ENCODE measurements around the gene MPPED2. TPM values are rescaled to one million over a fixed set of nuclear protein-coding genes. Genes with fewer than 3 reads are reported as not detected.
A peak's percentile ranks its signal among the peaks of the same experiment; 100 is the strongest.

The MPPED2 gene
- total RNA-seq, 5 donors from 2014 or later (not counting 1 experiment from before 2014, with no cell fraction given) = 0.58 to 8.1 (median 0.99) TPM

DNA sequence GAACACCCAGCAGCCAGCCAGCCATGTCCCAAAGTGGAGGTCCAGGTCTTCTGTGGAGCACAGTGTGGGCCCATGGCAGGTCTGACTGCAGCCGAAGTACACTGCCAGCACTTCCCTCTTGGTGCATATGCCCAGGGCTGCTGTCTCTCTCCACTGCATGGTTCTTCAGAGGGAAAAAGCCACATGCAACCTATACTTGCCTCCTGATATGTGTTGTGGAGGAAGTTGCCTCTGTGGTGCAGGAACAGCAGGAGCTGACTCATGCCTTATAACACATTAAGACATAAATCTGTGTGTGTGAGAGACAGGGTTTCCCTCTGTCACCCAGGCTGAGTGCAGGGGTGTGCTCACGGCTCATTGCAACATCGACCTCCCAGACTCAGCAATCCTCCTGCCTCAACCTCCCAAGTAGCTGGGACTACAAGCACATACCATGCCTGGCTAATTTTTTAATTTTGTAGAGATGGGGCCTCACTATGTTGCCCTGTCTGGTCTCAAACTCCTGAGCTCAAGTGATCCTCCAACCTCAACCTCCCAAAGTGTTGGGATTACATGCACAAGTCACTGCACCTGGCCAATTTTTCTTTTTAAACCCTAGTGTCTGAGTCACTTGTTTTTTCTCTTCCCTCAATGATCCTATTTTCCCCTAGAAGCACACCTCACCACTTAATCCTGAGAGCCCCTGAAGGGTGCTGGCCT, 98.8 kb downstream of the MPPED2 start:
- H3K36me3 Mint-ChIP-seq = no peaks in the 10 kb centered on the region
- DNase-seq (peak in 2 of 35 experiments; percentile 0 to 1), ATAC-seq (replicated peaks in 1 of 4) (no peak)
- Histone ChIP-seq H3K36me3 (ENCODE audit: control insufficient read depth in 2 of 2, extremely low read depth in 1 of 2, insufficient read depth in 1 of 2, low read length in 1 of 2) (no peaks in the 10 kb centered on the region), H3K4me3 (ENCODE audit: control insufficient read depth in 1 of 2, extremely low read depth in 1 of 2, low read length in 1 of 2) (no peak overlapping the region), H3K27ac (ENCODE audit: low read length) (no peak overlapping the region), H3K4me1 (ENCODE audit: control insufficient read depth in 1 of 2, extremely low read depth in 1 of 2, insufficient read depth in 2 of 2, low read length in 2 of 2) (no peaks in the 10 kb centered on the region), H3K27me3 (replicated peaks in 1 of 2; ENCODE audit: control insufficient read depth in 2 of 2, extremely low read depth in 1 of 2, insufficient read depth in 2 of 2, low read length in 1 of 2) (no peaks in the 10 kb centered on the region), H3K9me3 (no peaks in the 10 kb centered on the region)
- H3K4me1 Mint-ChIP-seq = no peaks in the 10 kb centered on the region
- no peak overlapping the region for H3K4me3 Mint-ChIP-seq
- H3K27ac Mint-ChIP-seq = no peak overlapping the region
- peaks cover 3 to 4% of the 10 kb centered on the region in 2 donors for H3K27me3 Mint-ChIP-seq
- CTCF ChIA-PET = no interaction called here
- no CpG with 5 or more reads among the region's 3 CpGs for WGBS (ENCODE audit: insufficient coverage)
- H3K9me3 Mint-ChIP-seq = no peaks in the 10 kb centered on the region
- POLR2A ChIA-PET = no interaction called here

DNA sequence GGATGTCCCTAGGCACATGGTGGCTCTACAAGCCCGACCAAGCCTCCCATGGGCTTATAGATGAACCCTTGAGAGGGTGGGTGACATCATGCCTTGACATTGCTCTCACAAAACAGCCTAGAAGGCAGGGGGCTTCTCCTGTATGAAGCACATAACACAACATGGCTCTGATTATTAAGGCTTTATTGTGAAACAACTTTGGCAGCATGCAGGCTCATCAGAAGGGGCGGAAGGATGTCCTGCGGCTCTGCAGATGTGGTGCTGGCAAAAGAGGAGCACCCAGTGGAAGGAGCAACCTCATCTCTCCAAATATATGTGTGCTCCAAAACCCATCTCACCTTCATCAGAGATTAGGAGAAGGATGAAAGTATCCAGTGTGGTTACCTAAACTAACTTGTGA, 100.4 kb downstream of the MPPED2 start:
- Mint-ChIP-seq H3K27ac (no peak overlapping the region), H3K9me3 (no peaks in the 10 kb centered on the region), H3K36me3 (no peaks in the 10 kb centered on the region), H3K4me1 (no peaks in the 10 kb centered on the region), H3K4me3 (no peak overlapping the region), H3K27me3 (peaks cover 3 to 4% of the 10 kb centered on the region in 2 donors)
- DNase-seq = no peak
- Histone ChIP-seq H3K36me3 (ENCODE audit: control insufficient read depth in 2 of 2, extremely low read depth in 1 of 2, insufficient read depth in 1 of 2, low read length in 1 of 2) (no peaks in the 10 kb centered on the region), H3K9me3 (no peaks in the 10 kb centered on the region), H3K27ac (ENCODE audit: low read length) (no peak overlapping the region), H3K4me1 (ENCODE audit: control insufficient read depth in 1 of 2, extremely low read depth in 1 of 2, insufficient read depth in 2 of 2, low read length in 2 of 2) (no peaks in the 10 kb centered on the region), H3K27me3 (replicated peaks in 1 of 2; ENCODE audit: control insufficient read depth in 2 of 2, extremely low read depth in 1 of 2, insufficient read depth in 2 of 2, low read length in 1 of 2) (no peaks in the 10 kb centered on the region), H3K4me3 (ENCODE audit: control insufficient read depth in 1 of 2, extremely low read depth in 1 of 2, low read length in 1 of 2) (no peak overlapping the region)
- POLR2A ChIA-PET = no interaction called here
- CTCF ChIA-PET = no interaction called here
- no peak for ATAC-seq (replicated peaks in 1 of 4)
- no CpG with 5 or more reads among the region's 3 CpGs for WGBS (ENCODE audit: insufficient coverage)

DNA sequence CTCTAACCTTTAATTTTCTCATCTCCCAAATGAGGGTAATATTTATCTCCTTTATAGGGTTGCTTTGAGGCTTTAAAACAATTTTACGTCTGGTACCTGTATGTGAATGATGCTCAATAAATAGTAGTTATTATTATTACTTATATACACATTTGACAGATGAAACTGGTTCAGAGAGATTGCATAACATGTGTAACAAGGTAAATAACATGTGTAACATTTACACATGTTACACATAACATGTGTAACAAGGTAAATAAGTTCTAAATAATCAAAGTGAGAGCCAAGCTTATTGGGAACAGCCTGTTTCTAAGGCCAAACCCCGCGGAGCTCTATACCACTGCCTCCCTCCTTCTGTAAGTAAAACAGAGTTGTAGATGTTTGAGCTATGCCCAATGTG, 100.9 kb downstream of the MPPED2 start:
- Histone ChIP-seq H3K27me3 (replicated peaks in 1 of 2; ENCODE audit: control insufficient read depth in 2 of 2, extremely low read depth in 1 of 2, insufficient read depth in 2 of 2, low read length in 1 of 2) (no peaks in the 10 kb centered on the region), H3K36me3 (ENCODE audit: control insufficient read depth in 2 of 2, extremely low read depth in 1 of 2, insufficient read depth in 1 of 2, low read length in 1 of 2) (no peaks in the 10 kb centered on the region), H3K4me1 (ENCODE audit: control insufficient read depth in 1 of 2, extremely low read depth in 1 of 2, insufficient read depth in 2 of 2, low read length in 2 of 2) (no peaks in the 10 kb centered on the region), H3K4me3 (ENCODE audit: control insufficient read depth in 1 of 2, extremely low read depth in 1 of 2, low read length in 1 of 2) (no peak overlapping the region), H3K27ac (ENCODE audit: low read length) (no peak overlapping the region), H3K9me3 (no peaks in the 10 kb centered on the region)
- DNase-seq (no peak), ATAC-seq (replicated peaks in 1 of 4) (no peak)
- H3K4me1 Mint-ChIP-seq = no peaks in the 10 kb centered on the region
- POLR2A ChIA-PET = no interaction called here
- H3K4me3 Mint-ChIP-seq = no peak overlapping the region
- H3K27me3 Mint-ChIP-seq = peaks cover 3 to 4% of the 10 kb centered on the region in 2 donors
- WGBS (ENCODE audit: insufficient coverage) = no CpG with 5 or more reads among the region's 3 CpGs
- no peaks in the 10 kb centered on the region for H3K9me3 Mint-ChIP-seq
- H3K36me3 Mint-ChIP-seq = no peaks in the 10 kb centered on the region
- CTCF ChIA-PET = no interaction called here
- no peak overlapping the region for H3K27ac Mint-ChIP-seq

DNA sequence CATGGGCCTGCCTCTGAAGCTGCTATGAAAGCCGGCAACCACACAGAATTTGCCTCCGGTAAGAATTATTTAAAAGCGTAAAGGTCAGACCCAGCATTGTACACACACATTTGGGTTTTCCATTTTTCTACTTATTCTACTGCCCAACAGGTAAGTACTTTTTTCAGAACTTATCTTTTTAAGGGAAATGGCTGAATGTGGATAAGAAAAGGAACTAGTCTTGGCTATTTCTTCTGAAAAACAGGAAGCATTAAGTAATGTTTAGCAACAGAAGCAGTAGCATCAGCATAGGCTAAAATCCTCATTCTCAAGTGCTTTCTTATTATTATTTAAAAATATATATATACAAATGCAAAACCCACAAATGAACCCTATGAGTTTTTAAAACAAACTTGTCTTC, 103.1 kb downstream of the MPPED2 start:
- H3K4me1 ChIP-seq (ENCODE audit: control insufficient read depth in 1 of 2, extremely low read depth in 1 of 2, insufficient read depth in 2 of 2, low read length in 2 of 2) = no peaks in the 10 kb centered on the region
- ATAC-seq (replicated peaks in 1 of 4) (no peak), DNase-seq (no peak)
- H3K36me3 ChIP-seq (ENCODE audit: control insufficient read depth in 2 of 2, extremely low read depth in 1 of 2, insufficient read depth in 1 of 2, low read length in 1 of 2) = no peaks in the 10 kb centered on the region
- CTCF ChIA-PET = interaction anchor here in 1 of 2 donors (0.5 kb wide), 1 partner anchor 47 kb away, joined by 6 read pairs; no protein-coding TSS in a partner anchor
- Mint-ChIP-seq H3K9me3 (no peaks in the 10 kb centered on the region), H3K36me3 (no peaks in the 10 kb centered on the region), H3K27ac (no peak overlapping the region), H3K4me1 (no peaks in the 10 kb centered on the region), H3K4me3 (no peak overlapping the region), H3K27me3 (peaks cover 3 to 4% of the 10 kb centered on the region in 2 donors)
- POLR2A ChIA-PET = no interaction called here
- H3K27me3 ChIP-seq (replicated peaks in 1 of 2; ENCODE audit: control insufficient read depth in 2 of 2, extremely low read depth in 1 of 2, insufficient read depth in 2 of 2, low read length in 1 of 2) = no peaks in the 10 kb centered on the region
- no peaks in the 10 kb centered on the region for H3K9me3 ChIP-seq
- H3K4me3 ChIP-seq (ENCODE audit: control insufficient read depth in 1 of 2, extremely low read depth in 1 of 2, low read length in 1 of 2) = no peak overlapping the region
- WGBS (ENCODE audit: insufficient coverage) = 13% methylated on average over 3 of the region's 3 CpGs
- H3K27ac ChIP-seq (ENCODE audit: low read length) = no peak overlapping the region

DNA sequence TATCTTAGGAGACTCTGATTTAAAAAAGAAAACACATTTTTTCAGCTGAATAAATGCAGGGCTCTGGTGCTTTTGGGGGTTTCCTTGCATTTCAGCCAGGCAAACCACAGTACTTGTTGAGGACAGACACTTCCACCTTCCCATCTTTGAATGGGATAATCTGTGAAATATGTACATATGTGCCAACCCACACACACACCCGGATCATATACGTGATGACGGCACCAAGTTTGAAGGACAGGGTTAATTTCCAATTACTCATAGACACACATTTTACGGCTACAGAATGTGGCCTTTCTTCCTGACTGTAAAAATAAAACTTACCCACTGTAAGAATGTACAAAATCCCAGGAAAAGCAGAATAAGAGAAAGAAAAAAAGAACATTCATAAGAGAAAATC, 104.4 kb downstream of the MPPED2 start:
- DNase-seq = no peak
- no peaks in the 10 kb centered on the region for H3K4me1 ChIP-seq (ENCODE audit: control insufficient read depth in 1 of 2, extremely low read depth in 1 of 2, insufficient read depth in 2 of 2, low read length in 2 of 2)
- Mint-ChIP-seq H3K4me3 (no peak overlapping the region), H3K36me3 (no peaks in the 10 kb centered on the region), H3K9me3 (no peaks in the 10 kb centered on the region), H3K27me3 (peaks cover 3% of the 10 kb centered on the region in 2 donors), H3K4me1 (no peaks in the 10 kb centered on the region), H3K27ac (no peak overlapping the region)
- ChIA-PET POLR2A (no interaction called here), CTCF (interaction anchor here in 1 of 2 donors (0.7 kb wide), 1 partner anchor 40 kb away, joined by 3 read pairs; no protein-coding TSS in a partner anchor)
- no CpG with 5 or more reads among the region's 4 CpGs for WGBS (ENCODE audit: insufficient coverage)
- no peaks in the 10 kb centered on the region for H3K27me3 ChIP-seq (replicated peaks in 1 of 2; ENCODE audit: control insufficient read depth in 2 of 2, extremely low read depth in 1 of 2, insufficient read depth in 2 of 2, low read length in 1 of 2)
- H3K4me3 ChIP-seq (ENCODE audit: control insufficient read depth in 1 of 2, extremely low read depth in 1 of 2, low read length in 1 of 2) = no peak overlapping the region
- H3K36me3 ChIP-seq (ENCODE audit: control insufficient read depth in 2 of 2, extremely low read depth in 1 of 2, insufficient read depth in 1 of 2, low read length in 1 of 2) = no peaks in the 10 kb centered on the region
- H3K27ac ChIP-seq (ENCODE audit: low read length) = no peak overlapping the region
- no peak for ATAC-seq (replicated peaks in 1 of 4)
- H3K9me3 ChIP-seq = no peaks in the 10 kb centered on the region

DNA sequence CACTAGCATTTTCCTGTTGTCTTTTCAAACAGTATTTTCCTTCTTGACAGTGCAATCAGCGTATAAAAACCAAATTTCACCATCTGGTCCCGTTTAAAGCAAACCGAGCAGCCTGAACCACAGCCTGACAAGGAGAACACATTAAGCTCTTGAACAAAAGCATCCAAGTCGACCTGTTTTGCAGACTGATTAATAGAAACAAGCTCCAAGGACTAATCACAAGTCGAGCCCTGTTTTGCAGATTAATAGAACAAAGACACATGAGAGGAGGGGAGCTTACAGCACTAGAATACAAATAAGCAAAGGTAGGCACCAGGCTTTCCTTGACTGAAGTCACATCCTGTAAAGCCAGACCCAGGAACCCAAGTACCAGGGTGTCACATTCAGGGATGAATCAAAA, 104.8 kb downstream of the MPPED2 start:
- CTCF ChIA-PET = interaction anchor here in 1 of 2 donors (0.7 kb wide), 1 partner anchor 41 kb away, joined by 3 read pairs; no protein-coding TSS in a partner anchor

More for the DNA sequence above, 104.8 kb downstream of the MPPED2 start:
- no peak for DNase-seq
- no peak for ATAC-seq (replicated peaks in 1 of 4)
- Mint-ChIP-seq H3K4me3 (no peak overlapping the region), H3K4me1 (no peaks in the 10 kb centered on the region), H3K27me3 (peaks cover 0 to 3% of the 10 kb centered on the region in 2 donors), H3K9me3 (no peaks in the 10 kb centered on the region), H3K27ac (no peak overlapping the region), H3K36me3 (no peaks in the 10 kb centered on the region)
- Histone ChIP-seq H3K4me1 (ENCODE audit: control insufficient read depth in 1 of 2, extremely low read depth in 1 of 2, insufficient read depth in 2 of 2, low read length in 2 of 2) (no peaks in the 10 kb centered on the region), H3K36me3 (ENCODE audit: control insufficient read depth in 2 of 2, extremely low read depth in 1 of 2, insufficient read depth in 1 of 2, low read length in 1 of 2) (no peaks in the 10 kb centered on the region), H3K9me3 (no peaks in the 10 kb centered on the region), H3K4me3 (ENCODE audit: control insufficient read depth in 1 of 2, extremely low read depth in 1 of 2, low read length in 1 of 2) (no peak overlapping the region), H3K27ac (ENCODE audit: low read length) (no peak overlapping the region), H3K27me3 (replicated peaks in 1 of 2; ENCODE audit: control insufficient read depth in 2 of 2, extremely low read depth in 1 of 2, insufficient read depth in 2 of 2, low read length in 1 of 2) (no peaks in the 10 kb centered on the region)
- POLR2A ChIA-PET = interaction anchor here in 1 of 2 donors (0.6 kb wide), 1 partner anchor 136 kb away, joined by 6 read pairs; no protein-coding TSS in a partner anchor
- WGBS (ENCODE audit: insufficient coverage) = 66% methylated on average over 4 of the region's 5 CpGs

All from T-cell (primary cell).